IPS-NIHi11 (cell line): ENCODE results near the gene BORCS6.

Experiments
- DNase-seq: peaks from one replicate; pipeline ENCODE4 v3.0.0; 2012; ENCODE audit warnings: mixed read lengths, low spot score

BORCS6 gene

DNA sequence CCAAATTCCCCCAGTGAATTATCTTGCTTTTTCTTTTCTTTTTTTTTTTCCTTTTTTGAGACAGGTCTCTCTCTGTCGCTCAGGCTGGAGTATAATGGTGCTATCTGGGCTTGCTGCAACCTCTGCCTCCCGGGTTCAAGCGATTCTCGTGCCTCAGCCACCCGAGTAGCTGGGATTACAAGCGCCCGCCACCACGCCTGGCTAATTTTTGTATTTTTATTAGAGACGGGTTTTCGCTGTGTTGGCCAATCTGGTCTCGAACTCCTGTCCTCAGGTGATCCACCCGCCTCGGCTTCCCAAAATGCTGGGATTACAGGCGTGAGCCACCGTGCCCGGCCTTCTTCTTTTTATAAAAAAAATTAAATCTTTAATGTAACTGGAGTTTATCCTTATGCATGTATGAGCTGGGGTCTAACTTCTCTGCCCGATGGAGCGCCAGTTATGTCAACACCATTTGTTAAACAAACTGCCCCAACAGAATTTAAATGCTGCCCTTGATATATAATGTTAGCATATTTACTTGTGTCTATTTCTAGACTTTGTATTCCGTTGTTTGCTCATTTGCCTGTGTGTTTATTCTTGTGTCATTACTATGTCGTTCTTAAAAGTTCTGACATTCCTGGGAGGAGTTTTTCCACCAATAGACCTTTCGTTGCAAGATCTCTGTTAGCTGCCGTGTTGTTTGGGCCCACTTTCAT is 20.9 kb upstream of the BORCS6 start:
- DNase-seq, result no peak

DNA sequence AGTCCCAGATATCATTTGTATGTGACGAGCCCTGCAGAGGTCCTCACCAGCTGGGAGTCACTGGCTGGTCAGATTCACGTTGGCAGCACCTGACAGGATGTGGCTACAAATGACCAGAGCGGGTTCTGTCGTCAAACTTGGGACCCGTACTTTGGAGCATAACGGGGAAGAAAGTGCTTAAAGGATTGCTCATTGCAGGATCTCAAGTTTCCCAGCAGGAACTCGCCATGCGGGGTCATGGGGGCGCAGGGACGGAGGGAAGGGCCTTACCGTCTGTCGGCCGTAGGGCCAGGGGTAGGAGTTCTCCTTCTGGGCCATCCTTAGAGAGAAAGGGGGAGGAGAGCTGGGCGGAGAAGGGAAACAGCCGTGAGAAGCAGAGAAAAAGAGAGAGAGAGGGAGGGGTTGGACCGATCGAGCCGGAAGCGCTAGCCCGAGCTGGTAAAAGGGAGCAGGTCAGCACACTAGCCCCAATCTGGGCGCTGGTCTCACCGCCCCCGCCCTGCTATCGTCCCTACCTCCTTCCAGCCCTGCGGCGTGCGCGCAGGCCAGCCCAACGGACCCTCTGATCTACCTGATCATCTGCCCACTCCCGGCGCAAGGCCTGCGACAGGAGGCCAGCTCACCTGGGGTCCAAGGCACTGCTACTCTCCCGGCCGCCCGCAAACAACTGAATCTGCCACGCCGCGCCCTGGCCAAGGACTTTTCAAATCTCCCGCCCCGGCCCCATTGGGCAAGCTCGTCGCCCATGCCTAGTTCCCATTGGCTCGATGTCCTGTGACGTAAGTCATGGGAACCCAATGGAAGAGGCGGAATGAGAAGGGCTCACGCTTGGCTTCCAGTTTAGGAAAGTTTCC is 20.2 kb upstream of the BORCS6 start, which contains the start of gene AURKB:
AURKB (minus strand) TSS at position 669 of the 854 bp plus-strand sequence; CDS start at position 318, 351 bp downstream.
- peak; percentile 95 for DNase-seq

DNA sequence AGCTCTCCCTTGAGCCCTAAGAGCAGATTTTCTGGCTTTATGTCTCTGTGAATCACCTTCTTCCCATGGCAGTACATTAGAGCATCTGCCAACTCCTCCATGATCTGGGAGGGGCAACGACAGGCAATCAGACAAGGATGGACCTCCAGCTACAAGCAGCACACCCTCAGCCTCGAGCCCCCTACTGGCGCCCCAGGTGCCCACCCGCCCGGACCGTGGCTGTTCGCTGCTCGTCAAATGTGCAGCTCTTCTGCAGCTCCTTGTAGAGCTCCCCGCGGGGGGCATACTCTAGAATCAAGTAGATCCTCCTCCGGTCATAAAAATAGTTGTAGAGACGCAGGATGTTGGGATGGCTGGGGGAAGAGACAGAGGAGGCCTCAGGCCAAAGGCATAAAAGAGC is 16.6 kb upstream of the BORCS6 start:
- no peak for DNase-seq

DNA sequence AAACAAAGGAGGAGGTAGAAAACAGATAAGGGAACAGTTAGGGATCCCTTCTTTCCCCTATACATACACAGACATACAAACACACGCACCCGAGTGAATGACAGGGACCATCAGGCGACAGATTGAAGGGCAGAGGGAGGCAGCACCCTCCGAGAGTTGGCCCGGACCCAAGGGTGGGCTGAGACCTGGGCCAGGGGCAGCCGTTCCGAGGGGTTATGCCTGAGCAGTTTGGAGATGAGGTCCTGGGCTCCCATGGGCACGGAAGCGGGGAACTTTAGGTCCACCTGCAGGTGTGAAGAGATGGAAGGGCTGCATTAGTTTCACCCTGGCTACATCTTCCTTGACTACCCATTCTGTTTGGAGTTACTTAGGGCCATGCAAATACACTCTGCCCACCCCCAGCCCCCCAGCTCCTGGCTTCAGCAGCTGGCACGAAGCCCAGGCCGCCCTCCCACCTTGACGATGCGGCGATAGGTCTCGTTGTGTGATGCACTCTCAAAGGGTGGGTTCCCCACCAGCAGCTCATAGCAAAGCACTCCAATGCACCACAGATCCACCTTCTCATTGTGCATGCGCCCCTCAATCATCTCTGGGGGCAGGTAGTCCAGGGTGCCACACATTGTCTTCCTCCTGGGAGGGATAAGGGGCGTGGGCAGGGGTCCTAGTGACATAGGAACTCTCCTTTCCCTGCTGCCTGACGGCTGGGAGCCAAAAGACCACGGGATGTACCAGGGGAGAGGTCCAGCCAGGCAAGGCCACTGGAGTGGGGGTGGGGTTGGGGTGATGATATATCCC is 15.0 kb upstream of the BORCS6 start:
- DNase-seq, result no peak

DNA sequence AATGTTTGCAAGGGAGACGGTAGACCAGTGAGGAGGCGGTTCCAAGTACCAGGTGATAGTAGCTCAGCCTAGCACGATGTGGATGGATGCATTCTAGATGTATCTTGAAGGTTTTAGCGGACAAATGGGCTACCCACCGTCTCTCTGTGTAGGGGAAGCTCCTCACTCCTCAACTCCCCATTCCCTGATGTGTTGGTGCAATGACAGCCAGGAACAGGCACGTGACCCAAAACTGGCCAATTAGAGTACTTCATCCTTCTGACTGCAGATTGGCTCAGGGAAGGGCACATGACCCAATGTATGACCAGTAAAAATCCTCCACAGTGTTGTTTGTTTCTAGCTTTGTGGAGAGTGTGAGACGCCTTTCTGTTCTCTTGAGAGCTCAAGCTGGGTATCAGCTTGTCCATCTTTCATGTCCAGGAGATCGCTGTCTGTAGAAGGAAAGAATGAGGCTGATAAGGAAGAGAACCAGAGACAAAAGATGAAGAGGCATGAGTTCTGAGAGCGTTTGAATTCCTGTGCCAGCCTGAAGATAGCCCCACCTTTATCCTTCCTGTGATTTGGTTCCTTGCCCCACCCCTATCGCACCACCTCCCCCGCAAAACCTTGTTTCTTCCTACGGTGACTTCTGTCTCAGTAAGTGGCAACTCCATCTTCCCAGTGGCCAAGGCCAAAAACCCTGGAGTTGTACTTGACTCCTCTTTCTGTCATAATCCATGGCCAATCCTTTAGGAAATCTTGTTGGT is 2.3 kb upstream of the BORCS6 start:
- DNase-seq, result peak; percentile 77

DNA sequence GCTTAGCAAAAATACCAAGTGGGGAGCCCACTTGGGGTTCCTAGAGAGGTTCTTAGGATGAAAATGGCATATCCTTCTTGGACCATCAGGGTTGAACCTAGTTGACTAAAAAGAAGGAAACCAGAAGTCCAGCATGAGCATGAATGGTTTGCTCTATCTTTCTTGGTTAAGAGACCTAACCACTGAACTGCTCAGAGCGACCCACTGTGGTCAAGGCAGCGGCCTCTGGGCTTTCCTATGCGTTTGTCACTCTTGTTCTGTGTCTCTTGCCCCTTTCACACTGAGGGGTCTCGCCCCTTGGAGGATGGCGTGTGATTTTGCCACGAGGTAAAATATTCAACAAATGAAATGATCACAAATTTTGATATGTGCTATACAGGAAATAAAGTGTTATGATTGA is 526 bp upstream of the BORCS6 start:
- DNase-seq, result no peak

DNA sequence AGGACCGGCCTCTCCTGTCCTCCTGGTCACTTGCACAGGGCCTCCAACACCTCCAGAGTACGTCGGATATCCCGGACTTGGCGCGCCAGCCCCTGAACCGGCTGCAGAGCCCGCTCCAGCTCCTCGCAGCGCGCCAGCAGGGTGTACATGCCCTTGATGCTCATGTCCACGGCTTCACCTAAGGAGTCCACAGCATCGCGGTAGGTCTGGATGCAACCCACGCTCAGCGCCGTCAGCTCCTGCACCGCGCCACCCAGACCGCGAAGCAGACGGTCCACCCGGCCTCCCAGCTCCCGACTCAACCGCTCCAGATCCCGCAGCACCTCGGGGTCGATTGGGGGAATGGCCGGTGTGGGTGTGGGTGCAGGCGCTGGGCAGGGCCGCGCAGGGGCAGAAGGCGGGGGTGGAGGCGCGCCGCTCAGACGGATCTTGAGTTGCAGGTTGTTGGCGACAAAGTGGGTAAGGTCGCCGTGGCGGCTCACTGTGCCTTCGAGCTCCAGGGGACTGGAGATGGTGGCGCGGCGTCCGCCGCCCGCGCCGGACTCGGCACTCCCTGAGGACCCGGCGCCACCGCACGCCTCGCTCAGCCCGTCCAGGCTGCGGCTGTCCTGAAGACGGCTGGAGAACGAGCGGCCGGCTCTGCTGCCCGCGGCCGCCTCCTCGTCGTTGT is 804 bp downstream of the BORCS6 start:
- DNase-seq, result no peak

DNA sequence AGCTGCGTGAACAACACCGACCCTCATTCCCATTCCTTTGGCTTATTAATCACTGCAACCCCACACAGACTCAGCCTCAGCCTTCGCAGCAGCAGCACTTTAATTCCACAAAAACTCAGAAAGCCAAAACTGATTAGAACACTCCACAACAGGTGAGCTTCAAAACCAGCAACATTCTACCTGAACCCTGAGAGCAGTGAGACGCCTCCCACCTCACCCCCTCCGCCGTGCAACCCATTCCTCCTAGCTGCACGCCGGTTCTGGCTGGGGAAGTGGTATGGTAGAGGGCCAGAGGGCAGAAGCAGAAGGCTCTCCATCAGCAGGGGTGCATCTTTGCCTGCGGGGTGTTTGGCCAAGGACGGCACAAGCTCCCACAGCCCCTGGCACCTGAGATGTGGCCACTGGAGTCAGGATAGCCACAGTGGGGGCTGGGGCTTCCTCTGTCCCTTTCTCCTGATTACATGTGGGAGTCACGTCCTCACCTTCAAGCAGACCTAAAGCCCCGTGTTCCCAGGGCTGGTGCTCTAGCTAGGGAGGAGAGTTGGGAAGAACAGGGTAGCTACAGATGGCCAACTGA is 1.6 kb downstream of the BORCS6 start:
- no peak for DNase-seq

DNA sequence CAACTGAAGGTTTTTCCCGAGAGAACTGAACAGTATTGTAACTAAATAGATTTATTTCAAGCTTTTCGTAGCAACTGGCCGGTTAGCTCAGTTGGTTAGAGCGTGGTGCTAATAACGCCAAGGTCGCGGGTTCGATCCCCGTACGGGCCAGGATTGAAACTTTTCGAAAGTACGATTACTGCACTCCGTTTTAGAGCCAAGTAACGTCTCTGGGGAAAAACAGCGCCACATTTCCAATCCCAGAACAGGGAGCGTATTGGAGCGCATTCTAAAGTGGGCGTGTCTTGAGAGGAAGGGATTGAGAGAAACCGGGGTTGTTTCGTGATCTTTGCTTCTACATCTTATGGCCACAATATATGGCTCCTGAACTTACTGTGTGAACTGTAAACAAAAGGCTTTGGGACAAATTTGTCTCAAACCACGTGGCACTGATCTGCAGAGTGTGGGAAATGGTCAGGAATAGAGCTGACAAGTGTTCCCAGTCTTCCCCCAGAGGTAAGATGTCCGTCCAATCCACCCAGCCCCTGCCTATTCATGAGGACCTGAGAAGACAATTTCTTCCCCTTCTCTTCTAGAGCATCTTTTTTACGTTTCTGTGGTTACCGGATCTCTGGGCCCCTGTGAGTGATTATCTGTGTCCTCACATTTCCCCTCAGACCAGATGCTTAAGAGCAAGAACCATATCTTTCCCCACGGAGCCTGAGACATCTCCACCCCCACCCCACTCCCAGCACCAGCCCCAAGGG is 2.3 kb downstream of the BORCS6 start:
- DNase-seq, result peak; percentile 60

DNA sequence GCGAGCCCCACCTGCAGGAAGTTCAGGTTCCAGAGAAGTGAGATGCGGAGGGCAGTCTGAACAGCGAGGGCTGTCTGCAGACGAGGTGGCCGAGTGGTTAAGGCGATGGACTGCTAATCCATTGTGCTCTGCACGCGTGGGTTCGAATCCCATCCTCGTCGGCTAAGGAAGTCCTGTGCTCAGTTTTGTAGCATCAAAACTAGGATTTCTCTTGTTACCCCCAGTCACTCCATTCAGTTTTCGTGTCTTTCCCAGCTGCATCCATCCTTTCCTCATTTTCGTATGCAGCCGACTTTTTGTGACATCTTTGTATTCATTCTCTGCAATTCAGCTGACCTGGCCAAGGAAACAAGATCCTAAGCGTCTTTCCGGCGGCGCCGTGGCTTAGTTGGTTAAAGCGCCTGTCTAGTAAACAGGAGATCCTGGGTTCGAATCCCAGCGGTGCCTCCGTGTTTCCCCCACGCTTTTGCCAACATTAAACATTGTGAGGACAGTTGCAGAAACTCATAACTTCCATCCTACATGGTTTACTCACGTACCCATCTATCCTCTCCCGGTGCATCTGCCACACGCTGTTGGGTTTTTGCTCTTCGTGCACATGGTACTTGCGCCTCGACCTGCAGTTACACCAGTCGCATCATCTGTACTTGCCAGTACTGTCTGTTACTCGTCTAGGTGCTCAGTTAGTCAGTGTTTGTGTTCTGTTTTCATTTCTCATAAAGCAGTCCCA is 3.0 kb downstream of the BORCS6 start:
- no peak for DNase-seq

DNA sequence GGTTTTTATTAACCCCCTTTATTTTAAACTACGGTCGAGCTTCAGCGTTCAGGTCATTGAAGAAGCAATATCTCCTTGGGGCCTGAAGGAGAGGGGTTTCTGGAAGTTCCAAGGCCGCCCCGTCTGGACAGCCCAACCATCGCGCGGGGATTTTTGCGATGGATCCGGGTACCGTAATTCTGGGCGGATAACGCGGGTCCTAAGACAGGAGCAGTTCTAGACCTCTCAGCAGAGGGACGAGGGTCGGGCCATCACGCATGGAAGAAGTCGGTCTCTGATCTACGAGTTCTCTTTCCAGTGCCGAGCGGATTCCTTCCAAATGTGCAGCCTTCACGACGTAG is 3.6 kb downstream of the BORCS6 start:
- no peak for DNase-seq

DNA sequence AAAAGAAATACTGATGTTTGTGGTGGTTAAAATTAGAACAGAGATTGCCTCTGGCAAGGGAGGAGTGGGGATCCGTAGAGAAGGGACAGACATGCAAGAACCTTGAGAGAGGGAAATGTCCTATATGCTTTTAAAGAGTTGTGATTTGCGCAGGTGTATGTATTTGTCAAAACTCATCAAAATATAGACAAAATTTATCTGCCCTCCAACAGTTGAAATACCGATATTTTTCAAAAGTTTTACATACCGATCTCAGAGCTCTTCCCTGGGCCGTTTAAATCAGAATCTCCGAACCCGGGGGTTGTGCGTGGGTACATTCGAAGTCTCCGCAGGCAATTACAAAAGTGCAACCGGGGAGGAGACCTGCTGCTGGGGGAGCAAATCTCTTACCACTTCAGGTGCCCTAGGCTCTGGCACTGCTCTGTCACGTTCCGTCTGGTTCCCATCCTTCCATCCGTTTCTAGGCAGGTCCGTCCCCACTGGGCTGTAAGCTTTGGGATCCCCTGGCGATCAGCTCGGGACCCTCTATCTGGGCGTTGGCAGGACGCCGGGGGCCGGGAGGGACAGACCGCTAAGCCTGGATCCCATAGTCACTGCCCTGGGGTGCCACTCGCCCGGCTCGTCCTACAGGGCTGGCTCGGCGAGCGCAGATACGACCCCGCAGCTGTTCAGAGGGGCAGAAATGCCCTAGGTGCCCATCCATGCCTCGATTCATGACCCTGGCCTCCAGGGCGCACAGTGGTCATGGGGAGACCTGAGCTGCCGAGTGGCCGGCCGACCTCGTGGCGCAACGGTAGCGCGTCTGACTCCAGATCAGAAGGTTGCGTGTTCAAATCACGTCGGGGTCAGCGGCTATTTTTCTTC is 4.2 kb downstream of the BORCS6 start:
- peak; percentile 70 for DNase-seq

DNA sequence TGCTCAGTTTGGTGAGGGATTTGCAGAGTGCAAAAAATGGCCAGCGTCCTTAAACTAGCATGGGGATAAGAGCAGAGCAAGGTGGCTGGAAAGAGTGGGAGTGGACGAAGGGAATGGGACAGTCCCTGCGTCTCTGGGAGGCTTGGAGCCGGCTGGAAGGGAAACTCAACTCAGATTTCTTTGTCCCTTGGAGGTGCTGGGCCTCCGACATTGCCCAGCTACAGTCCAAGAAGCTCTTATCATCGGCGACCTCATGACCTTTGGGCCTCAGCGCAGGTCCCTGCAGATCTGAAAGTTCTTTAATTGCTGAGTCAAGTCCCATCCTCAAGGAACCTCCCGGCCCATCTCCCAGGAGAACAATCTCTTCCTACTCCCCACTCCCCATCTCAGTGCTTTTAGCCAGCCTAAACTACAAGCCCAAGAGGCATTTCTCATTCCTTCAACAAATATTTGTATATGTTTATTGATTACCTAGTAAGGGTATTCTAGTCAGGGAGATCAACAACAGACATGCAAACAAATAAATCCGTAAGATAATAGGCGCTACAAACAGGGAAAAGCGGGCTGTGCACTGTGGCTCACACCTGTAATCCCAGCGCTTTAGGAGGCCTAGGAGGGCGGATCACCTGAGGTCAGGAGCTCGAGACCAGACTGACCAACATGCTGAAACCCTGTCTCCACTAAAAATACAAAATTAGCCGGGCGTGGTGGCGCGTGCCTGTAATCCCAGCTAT is 12.8 kb downstream of the BORCS6 start:
- DNase-seq, result no peak

DNA sequence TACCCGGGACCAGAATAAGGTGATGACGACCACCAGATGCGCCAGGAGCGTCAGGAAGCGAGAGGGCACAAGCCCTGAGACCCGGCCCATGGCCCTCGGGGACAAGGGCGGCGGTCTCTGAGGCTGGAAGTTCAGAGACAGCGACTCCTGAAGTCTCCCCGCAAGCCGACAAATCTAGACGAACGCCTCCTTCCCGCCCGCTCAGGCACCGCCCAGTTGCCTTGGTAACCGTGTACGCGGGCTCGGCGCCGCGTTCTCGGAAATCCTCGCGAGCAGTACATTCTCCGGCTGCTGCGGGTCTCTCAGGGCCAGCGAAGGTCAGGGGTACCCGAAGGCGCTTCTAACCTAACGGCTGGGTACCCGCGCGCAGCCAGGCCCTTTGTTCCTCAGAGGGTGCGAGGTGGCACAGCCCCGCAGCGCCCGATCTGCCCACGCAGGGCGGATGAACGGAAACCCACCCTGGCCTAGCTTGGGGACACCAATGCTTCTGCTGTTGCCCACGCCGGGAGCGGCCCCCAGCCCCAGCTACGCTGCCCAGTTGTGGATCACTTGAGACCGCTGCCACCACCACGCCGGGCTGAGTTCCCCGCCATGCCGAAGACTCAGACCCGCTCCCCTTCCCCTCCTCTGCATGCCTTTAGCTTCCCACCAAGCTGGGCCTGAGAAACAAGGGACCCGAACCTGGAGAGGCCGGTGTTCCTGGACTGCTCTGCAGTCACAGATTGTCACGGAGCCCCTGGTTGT is 13.6 kb downstream of the BORCS6 start, which contains the start of gene TMEM107:
TMEM107 (minus strand) TSS at position 184 of the 744 bp plus-strand sequence; CDS start at position 90, 94 bp downstream.
- peak; percentile 84 for DNase-seq

DNA sequence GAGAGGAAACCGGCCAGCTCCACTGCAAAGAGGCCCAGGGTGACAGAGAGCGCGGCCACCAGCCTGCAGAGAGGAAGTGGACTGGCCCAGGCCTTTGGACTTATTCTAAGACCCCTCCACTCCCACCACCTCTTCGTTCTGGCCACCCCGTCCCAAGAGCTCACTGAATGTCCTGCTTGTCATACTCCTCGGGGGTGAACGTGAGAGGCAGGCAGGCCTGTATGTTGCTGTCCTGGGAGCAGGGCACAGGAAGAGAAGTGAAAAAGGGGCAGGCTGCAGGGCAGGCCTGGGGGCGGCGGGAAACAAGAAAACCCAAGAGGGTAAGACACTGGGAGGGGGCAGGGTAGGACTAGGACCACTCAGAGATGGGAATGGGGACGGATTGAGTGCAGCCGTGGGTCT is 14.2 kb downstream of the BORCS6 start:
- DNase-seq, result no peak

DNA sequence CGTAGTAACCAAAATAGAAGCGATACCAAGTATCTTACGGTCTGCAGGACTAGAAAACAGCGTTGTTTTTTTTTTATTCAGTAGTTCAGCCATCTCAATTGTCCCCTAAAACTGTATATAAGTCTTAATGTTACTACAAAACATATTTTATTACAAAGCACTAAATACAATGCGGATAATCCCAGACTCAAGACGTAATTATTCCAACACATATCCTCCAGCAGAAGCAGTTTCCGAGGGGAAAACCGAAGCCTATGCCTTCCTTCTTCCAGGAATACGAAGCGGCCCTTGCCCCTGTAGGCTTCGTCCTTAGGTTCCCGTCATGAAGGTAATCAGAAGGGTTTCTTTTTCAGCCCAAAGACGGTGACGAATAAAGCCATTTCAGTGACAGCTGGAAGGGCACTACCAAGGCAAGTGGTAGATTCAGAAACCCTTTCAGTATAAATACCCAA is 16.1 kb downstream of the BORCS6 start:
- DNase-seq, result no peak
